Colonic mucosa (tissue), 4 donors: ENCODE measurements around the gene CYP2D6. TPM values are rescaled to one million over a fixed set of nuclear protein-coding genes. Genes with fewer than 3 reads are reported as not detected.
A peak's percentile ranks its signal among the peaks of the same experiment; 100 is the strongest.

Experiments
- DNase-seq: peaks from one replicate; pipeline ENCODE4 v3.0.0-alpha.2; 2020
- H3K27ac ChIP-seq: fragments of 200-600 bp; one replicate; pipeline ENCODE4 v1.8.0; 2021
- H3K27me3 ChIP-seq: fragments of 200-600 bp; one replicate; pipeline ENCODE4 v1.8.0; 2021
- H3K36me3 ChIP-seq: fragments of 200-600 bp; one replicate; pipeline ENCODE4 v1.8.0; 2021
- H3K4me1 ChIP-seq: fragments of 200-600 bp; one replicate; pipeline ENCODE4 v1.8.0; 2021; ENCODE audit warnings: mild to moderate bottlenecking
- H3K4me3 ChIP-seq: fragments of 200-600 bp; one replicate; pipeline ENCODE4 v1.8.0; 2021
- H3K9ac ChIP-seq, 2 donors: one replicate each; pipeline ENCODE4 v1.7.0; 2013; ENCODE audit warnings: control low read depth in 2 of 2, low read depth in 2 of 2, low read length in 2 of 2
- H3K9me3 ChIP-seq: fragments of 200-600 bp; one replicate; pipeline ENCODE4 v1.8.0; 2021
- CTCF ChIP-seq: fragments of 200-600 bp; IDR thresholded peaks from one replicate; pipeline ENCODE4 v1.8.0; 2022; ENCODE audit warnings: antibody characterized with exemption, mild to moderate bottlenecking
- intact Hi-C: fragments of 100-400 bp; cut with DNase I; formaldehyde crosslinking; loops from one replicate; pipeline ENCODE4 v1.14.1; 2022
- total RNA-seq, 2 donors: library from RNA; stranded (reverse); fragmentation: NEBNext Ultra II Directional in 1 of 2; extraction: Animal tissue kit (Norgen Biotek cat#: 25700) in 1 of 2; gene quantifications; one replicate each; pipeline ENCODE4 v1.2.1, GENCODE V29; 2021
- donor health status: healthy.
- donor health status: DM: no; HTN: no; CAD: no.
- donor health status: DM: no; HTN: no; CAD: no.

CYP2D6 gene
- total RNA-seq, 2 donors from 2014 or later: 2.2 to 2.9 TPM

- no peak for TF ChIP-seq CTCF
Observed at GRCh38 chr22:42163515-42163914, 32.9 kb upstream of the CYP2D6 start.

GRCh38 chr22:42162728-42163489 is 32.3 kb upstream of the CYP2D6 start:
- Histone ChIP-seq H3K27me3 (no peaks in the 10 kb centered on the region), H3K4me3 (no peak overlapping the region), H3K27ac (no peak overlapping the region), H3K4me1 (peaks cover 2% of the 10 kb centered on the region), H3K36me3 (no peaks in the 10 kb centered on the region), H3K9ac (no peak overlapping the region), H3K9me3 (no peaks in the 10 kb centered on the region)
- no peak for TF ChIP-seq CTCF
- DNase-seq: no peak
- intact Hi-C loops: loop anchor here (10.0 kb wide), 1 partner anchor 102 kb away; no protein-coding TSS in a partner anchor

More at GRCh38 chr22:42163515-42163914, 32.9 kb upstream of the CYP2D6 start:
- Histone ChIP-seq H3K36me3 (no peaks in the 10 kb centered on the region), H3K27me3 (no peaks in the 10 kb centered on the region), H3K4me1 (peaks cover 2% of the 10 kb centered on the region), H3K9me3 (no peaks in the 10 kb centered on the region), H3K4me3 (no peak overlapping the region), H3K27ac (no peak overlapping the region), H3K9ac (no peak overlapping the region)
- no peak for DNase-seq
- intact Hi-C loops: loop anchor here (10.0 kb wide), 1 partner anchor 101 kb away; no protein-coding TSS in a partner anchor

DNA sequence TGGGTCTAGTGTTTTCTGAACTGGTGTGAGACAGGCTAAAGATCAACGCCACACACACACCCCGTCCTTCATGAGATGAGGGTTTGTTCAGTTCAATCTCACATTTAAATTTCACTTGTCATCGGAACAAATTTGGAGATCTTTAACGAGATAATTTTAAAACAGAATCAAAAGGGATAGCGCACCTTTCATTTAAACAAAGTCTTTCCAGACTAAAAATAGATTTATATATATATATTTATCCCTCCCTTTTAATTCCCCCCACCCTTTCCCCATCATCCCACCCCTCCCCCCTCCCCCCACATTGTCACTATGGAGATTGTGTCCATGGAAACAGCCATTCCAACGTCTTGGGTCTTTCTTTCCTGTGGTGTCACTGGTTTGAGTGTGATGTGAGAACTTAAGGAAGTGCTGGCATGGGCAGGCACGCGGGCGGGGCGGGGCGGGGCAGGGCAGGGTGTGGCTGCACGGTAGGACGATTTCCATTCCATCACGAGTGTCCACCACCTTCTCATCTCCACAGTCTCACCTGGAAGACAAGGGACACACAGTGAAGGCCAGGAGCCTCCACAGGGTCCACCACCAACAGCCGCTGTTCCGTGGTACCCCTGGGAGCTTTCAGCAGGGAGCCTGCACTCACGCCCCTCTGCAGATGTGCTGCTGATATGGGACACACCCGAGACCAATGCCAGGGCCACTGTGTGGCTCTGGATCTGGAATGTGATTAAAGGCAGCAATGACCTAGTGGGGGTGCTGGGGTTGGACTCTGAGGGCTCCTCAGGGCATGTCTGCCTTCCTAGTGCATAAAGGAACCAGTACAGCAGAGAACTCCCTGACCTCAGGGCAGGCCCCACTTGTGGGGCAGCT is 30.5 kb upstream of the CYP2D6 start:
- Histone ChIP-seq H3K36me3 (no peaks in the 10 kb centered on the region), H3K27me3 (no peaks in the 10 kb centered on the region), H3K4me3 (no peak overlapping the region), H3K9me3 (no peaks in the 10 kb centered on the region), H3K27ac (peak overlapping the region; percentile 16), H3K4me1 (peaks cover 2% of the 10 kb centered on the region), H3K9ac (no peak overlapping the region)
- intact Hi-C loops: loop anchor here (10.0 kb wide), 1 partner anchor 104 kb away; no protein-coding TSS in a partner anchor
- TF ChIP-seq CTCF: no peak
- DNase-seq: peak; percentile 68

DNA sequence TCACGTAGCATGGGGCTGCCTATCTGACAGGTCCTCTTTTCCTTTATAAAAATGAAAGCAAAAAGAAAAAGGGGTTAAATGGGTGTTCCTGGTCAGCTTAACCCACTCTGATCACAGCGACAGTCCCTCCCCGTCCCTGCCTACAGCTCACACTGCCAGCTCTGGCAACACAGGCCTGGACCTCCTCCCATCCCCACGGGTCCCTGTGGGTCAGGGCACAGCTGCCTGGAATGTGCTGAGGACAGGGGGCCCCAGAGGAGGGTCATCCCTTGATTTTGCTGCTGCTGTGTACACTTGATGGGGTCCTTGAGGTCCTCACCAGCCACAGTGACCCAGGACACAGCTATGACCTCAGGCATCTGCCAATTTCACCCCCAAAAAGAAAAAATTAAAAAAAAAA is 29.6 kb upstream of the CYP2D6 start:
- H3K9ac ChIP-seq: no peak overlapping the region
- H3K4me3 ChIP-seq: no peak overlapping the region
- peaks cover 2% of the 10 kb centered on the region for H3K4me1 ChIP-seq
- no peak overlapping the region for H3K27ac ChIP-seq
- H3K36me3 ChIP-seq: no peaks in the 10 kb centered on the region
- no peaks in the 10 kb centered on the region for H3K9me3 ChIP-seq
- DNase-seq: no peak
- intact Hi-C loops: loop anchor here (10.0 kb wide), 1 partner anchor 105 kb away; no protein-coding TSS in a partner anchor
- no peaks in the 10 kb centered on the region for H3K27me3 ChIP-seq
- no peak for TF ChIP-seq CTCF

DNA sequence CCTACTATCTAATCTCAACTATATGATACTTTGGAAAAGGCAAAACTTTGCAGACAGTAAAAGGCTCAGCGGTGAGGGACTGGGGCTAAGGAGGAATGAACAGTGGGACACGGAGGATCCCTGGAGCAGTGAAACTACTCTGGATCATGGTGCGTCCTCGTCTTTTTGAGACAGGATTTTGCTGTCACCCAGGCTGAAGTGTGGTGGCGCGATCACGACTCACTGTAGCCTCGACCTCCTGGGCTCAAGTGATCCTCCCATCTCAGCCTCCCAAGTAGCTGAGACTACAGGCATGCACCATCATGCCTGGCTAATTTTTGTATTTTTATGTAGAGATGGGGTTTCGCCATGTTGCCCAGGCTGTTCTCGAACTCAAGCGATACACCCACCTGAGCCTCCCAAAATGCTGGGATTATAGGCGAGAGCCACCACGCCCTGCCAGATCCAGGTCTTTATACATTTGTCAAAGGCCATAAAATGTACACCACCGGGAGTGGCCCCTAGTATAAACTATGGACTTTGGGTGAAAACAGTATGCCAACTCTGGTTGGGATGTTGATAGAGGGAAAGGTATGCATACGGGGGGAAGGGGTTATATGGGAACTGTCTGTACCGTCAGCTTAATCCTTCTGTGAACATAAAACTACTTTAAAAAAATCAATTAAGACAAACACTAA is 28.0 kb upstream of the CYP2D6 start:
- H3K9ac ChIP-seq: no peak overlapping the region
- no peak overlapping the region for H3K27ac ChIP-seq
- no peak for TF ChIP-seq CTCF
- H3K4me1 ChIP-seq: peaks cover 2% of the 10 kb centered on the region
- no peaks in the 10 kb centered on the region for H3K27me3 ChIP-seq
- H3K36me3 ChIP-seq: no peaks in the 10 kb centered on the region
- no peaks in the 10 kb centered on the region for H3K9me3 ChIP-seq
- H3K4me3 ChIP-seq: no peak overlapping the region
- intact Hi-C loops: loop anchor here (5.0 kb wide), 1 partner anchor 56 kb away; no protein-coding TSS in a partner anchor
- DNase-seq: peak; percentile 56
